NCI-H1092 treated with DMSO at 0.1 percent for 48 hours (cell line): ENCODE results near the gene MFN1.

Source experiments
- DNase-seq: peaks from one replicate; lab custom pipeline; 2025; lab: John Stamatoyannopoulos, UW

MFN1 gene

GRCh38 chr3:179336345-179336929, 11.1 kb upstream of the MFN1 start:
- no peak for DNase-seq

GRCh38 chr3:179348325-179349013, 960 bp downstream of the MFN1 start:
- no peak for DNase-seq

GRCh38 chr3:179355996-179356395, 8.5 kb downstream of the MFN1 start:
- DNase-seq, result no peak

- DNase-seq, result no peak
Observed at GRCh38 chr3:179363332-179363731, 15.8 kb downstream of the MFN1 start.

- no peak for DNase-seq
Observed at GRCh38 chr3:179369621-179370020, 22.1 kb downstream of the MFN1 start.

- DNase-seq, result no peak
Observed at GRCh38 chr3:179373938-179374337, 26.4 kb downstream of the MFN1 start.

- DNase-seq, result no peak
Observed at GRCh38 chr3:179375091-179375999, 27.8 kb downstream of the MFN1 start.

GRCh38 chr3:179376474-179376873, 29.0 kb downstream of the MFN1 start:
- no peak for DNase-seq

- no peak for DNase-seq
Observed at GRCh38 chr3:179391906-179392305, 44.4 kb downstream of the MFN1 start.

GRCh38 chr3:179398574-179399231, 51.2 kb downstream of the MFN1 start:
- DNase-seq, result no peak

- no peak for DNase-seq
Observed at GRCh38 chr3:179401561-179401960, 54.1 kb downstream of the MFN1 start.

- DNase-seq, result no peak
Observed at GRCh38 chr3:179402963-179403362, 55.5 kb downstream of the MFN1 start.

GRCh38 chr3:179404307-179404706, 56.8 kb downstream of the MFN1 start:
- no peak for DNase-seq

GRCh38 chr3:179410331-179410730, 62.8 kb downstream of the MFN1 start:
- DNase-seq, result no peak

GRCh38 chr3:179410999-179411398, 63.5 kb downstream of the MFN1 start:
- DNase-seq, result no peak

- DNase-seq, result no peak
Observed at GRCh38 chr3:179414804-179415203, 67.3 kb downstream of the MFN1 start.

- DNase-seq, result no peak
Observed at GRCh38 chr3:179415377-179415776, 67.9 kb downstream of the MFN1 start.

- DNase-seq, result no peak
Observed at GRCh38 chr3:179416681-179417080, 69.2 kb downstream of the MFN1 start.

GRCh38 chr3:179418610-179419009, 71.1 kb downstream of the MFN1 start:
- no peak for DNase-seq

- DNase-seq, result peak; percentile 5
Observed at GRCh38 chr3:179421500-179421899, 74.0 kb downstream of the MFN1 start.

GRCh38 chr3:179425075-179425474, 77.6 kb downstream of the MFN1 start:
- no peak for DNase-seq

GRCh38 chr3:179428876-179429548, 81.5 kb downstream of the MFN1 start:
- DNase-seq, result no peak
